MM.1S (cell line): ENCODE results near the gene LCTL.
"Not testable (repeated sequence)": the region's sequence is repeated elsewhere in the genome, so short reads cannot be mapped to it uniquely, and the experiment has no call there.

Source experiments
- DNase-seq: peaks from one replicate; pipeline ENCODE4 v3.0.0-alpha.2; 2015
- H2AFZ ChIP-seq: fragments of 300-600 bp; sonication (generic); 2 replicates; pipeline ENCODE4 v1.6.0; 2016; ENCODE audit warnings: antibody characterized with exemption, low read length
- H3F3A ChIP-seq: fragments of 300-600 bp; sonication (generic); 2 replicates; pipeline ENCODE4 v1.6.1; 2016; ENCODE audit warnings: mild to moderate bottlenecking, antibody characterized with exemption, low read length, moderate library complexity, mixed read lengths; ENCODE audit not compliant: insufficient read depth
- H3K27ac ChIP-seq: fragments of 300-600 bp; sonication (generic); 2 replicates; pipeline ENCODE4 v1.5.1; 2016; ENCODE audit warnings: mild to moderate bottlenecking, low read length
- H3K27me3 ChIP-seq: fragments of 300-600 bp; sonication (generic); replicated peaks from 2 replicates; pipeline ENCODE4 v1.6.0; 2016; ENCODE audit warnings: low read length; ENCODE audit not compliant: insufficient read depth
- H3K36me3 ChIP-seq: fragments of 300-600 bp; sonication (generic); replicated peaks from 2 replicates; pipeline ENCODE4 v1.6.1; 2016; ENCODE audit warnings: mild to moderate bottlenecking, low read length, mixed read lengths; ENCODE audit not compliant: insufficient read depth
- H3K4me1 ChIP-seq: fragments of 300-600 bp; sonication (generic); 2 replicates; pipeline ENCODE4 v1.6.1; 2016; ENCODE audit warnings: low read length, mixed read lengths
- H3K4me2 ChIP-seq: fragments of 300-600 bp; sonication (generic); 2 replicates; pipeline ENCODE4 v1.6.0; 2016; ENCODE audit warnings: low read depth, low read length
- H3K4me3 ChIP-seq: fragments of 300-600 bp; sonication (generic); 2 replicates; pipeline ENCODE4 v1.5.1; 2016; ENCODE audit warnings: low read length, mixed read lengths
- H3K79me2 ChIP-seq: fragments of 300-600 bp; sonication (generic); 2 replicates; pipeline ENCODE4 v1.6.1; 2016; ENCODE audit warnings: mixed run types, low read length, mixed read lengths
- H3K9ac ChIP-seq: fragments of 300-600 bp; sonication (generic); 2 replicates; pipeline ENCODE4 v1.6.1; 2016; ENCODE audit warnings: low read length, mixed read lengths
- H3K9me2 ChIP-seq: fragments of 300-600 bp; sonication (generic); replicated peaks from 2 replicates; pipeline ENCODE4 v1.6.1; 2016; ENCODE audit warnings: mild to moderate bottlenecking, low read length, mixed read lengths; ENCODE audit not compliant: insufficient read depth
- H3K9me3 ChIP-seq: fragments of 300-600 bp; sonication (generic); replicated peaks from 2 replicates; pipeline ENCODE4 v1.6.1; 2016; ENCODE audit warnings: mild to moderate bottlenecking, low read length, mixed read lengths; ENCODE audit not compliant: insufficient read depth
- H4K20me1 ChIP-seq: fragments of 300-600 bp; sonication (generic); 2 replicates; pipeline ENCODE4 v1.6.1; 2016; ENCODE audit warnings: mild to moderate bottlenecking, low read length, moderate library complexity, mixed read lengths; ENCODE audit not compliant: insufficient read depth
- EZH2 ChIP-seq: fragments of 300-600 bp; sonication (generic); optimal IDR thresholded peaks from 2 replicates; pipeline ENCODE3; 2017; ENCODE audit warnings: low read depth, mild to moderate bottlenecking, antibody characterized with exemption, low read length, mixed read lengths
- EZH2phosphoT487 ChIP-seq: fragments of 300-600 bp; sonication (generic); IDR thresholded peaks from 2 replicates; pipeline ENCODE4 v1.6.1; 2018; ENCODE audit warnings: antibody characterized with exemption, low read length
- TF ChIP-seq, protein P1 (sequence below): fragments of 300-600 bp; sonication (generic); IDR thresholded peaks from 2 replicates; pipeline ENCODE4 v1.5.1; 2016; ENCODE audit warnings: antibody characterized with exemption, low read length, mixed read lengths

The LCTL gene

DNA sequence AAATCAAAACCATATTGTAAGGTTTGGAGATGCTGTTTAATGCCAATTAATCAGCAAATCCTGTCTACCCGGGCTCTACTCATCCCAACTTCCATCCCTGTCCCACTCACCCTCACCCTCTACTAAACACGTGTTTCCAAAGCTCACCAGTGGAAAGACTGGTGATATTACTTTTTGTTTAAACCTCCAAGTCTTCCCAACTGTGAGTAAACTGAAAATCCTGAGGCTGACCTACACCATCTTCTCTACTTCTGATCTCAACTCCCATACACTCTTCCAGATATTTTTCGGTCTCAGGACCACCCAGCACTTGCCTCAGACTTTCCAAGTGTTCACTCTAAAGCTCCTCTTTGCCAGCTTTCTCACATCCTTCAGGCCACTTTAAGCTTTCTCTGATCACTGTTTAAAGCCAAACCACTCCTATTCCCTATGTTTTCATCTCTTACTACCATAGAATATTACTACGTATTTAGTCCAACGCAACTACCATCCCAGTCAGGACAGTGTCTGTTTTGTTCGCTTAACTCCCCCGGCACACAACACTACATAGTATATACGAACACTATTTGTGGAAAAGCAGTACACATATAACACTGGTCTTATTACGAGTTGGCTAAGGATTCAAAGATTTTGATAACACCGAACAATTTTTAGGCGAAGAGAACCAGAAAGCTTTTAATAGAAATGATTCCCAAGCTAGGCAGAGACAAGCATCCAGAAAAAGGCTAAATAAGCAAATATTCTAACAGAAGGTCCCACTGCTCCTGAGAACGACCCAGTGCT is 61.8 kb downstream of the LCTL start:
- H3K4me3 ChIP-seq = peak overlapping the region; percentile 94
- peak overlapping the region; percentile 79 for H3K4me2 ChIP-seq
- no peaks in the 10 kb centered on the region for H3K9me3 ChIP-seq
- no peak for DNase-seq
- H3K27ac ChIP-seq = peak overlapping the region; percentile 94; the same call in 1 of the 2 replicates
- peaks cover 9% of the 10 kb centered on the region for H4K20me1 ChIP-seq
- TF ChIP-seq, protein P1, sequence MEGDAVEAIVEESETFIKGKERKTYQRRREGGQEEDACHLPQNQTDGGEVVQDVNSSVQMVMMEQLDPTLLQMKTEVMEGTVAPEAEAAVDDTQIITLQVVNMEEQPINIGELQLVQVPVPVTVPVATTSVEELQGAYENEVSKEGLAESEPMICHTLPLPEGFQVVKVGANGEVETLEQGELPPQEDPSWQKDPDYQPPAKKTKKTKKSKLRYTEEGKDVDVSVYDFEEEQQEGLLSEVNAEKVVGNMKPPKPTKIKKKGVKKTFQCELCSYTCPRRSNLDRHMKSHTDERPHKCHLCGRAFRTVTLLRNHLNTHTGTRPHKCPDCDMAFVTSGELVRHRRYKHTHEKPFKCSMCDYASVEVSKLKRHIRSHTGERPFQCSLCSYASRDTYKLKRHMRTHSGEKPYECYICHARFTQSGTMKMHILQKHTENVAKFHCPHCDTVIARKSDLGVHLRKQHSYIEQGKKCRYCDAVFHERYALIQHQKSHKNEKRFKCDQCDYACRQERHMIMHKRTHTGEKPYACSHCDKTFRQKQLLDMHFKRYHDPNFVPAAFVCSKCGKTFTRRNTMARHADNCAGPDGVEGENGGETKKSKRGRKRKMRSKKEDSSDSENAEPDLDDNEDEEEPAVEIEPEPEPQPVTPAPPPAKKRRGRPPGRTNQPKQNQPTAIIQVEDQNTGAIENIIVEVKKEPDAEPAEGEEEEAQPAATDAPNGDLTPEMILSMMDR = no peak
- TF ChIP-seq EZH2 = no peak
- TF ChIP-seq EZH2phosphoT487 = no peak
- H3K79me2 ChIP-seq = peaks cover 83% of the 10 kb centered on the region
- H3K4me1 ChIP-seq = peaks cover 18% of the 10 kb centered on the region
- H3K9me2 ChIP-seq = no peaks in the 10 kb centered on the region
- H2AFZ ChIP-seq = no peak overlapping the region
- peak overlapping the region; percentile 92 for H3K9ac ChIP-seq
- H3K36me3 ChIP-seq = peaks cover 27% of the 10 kb centered on the region; the same call in 1 of the 2 replicates
- H3K27me3 ChIP-seq = no peaks in the 10 kb centered on the region
- peaks cover 59% of the 10 kb centered on the region for H3F3A ChIP-seq

DNA sequence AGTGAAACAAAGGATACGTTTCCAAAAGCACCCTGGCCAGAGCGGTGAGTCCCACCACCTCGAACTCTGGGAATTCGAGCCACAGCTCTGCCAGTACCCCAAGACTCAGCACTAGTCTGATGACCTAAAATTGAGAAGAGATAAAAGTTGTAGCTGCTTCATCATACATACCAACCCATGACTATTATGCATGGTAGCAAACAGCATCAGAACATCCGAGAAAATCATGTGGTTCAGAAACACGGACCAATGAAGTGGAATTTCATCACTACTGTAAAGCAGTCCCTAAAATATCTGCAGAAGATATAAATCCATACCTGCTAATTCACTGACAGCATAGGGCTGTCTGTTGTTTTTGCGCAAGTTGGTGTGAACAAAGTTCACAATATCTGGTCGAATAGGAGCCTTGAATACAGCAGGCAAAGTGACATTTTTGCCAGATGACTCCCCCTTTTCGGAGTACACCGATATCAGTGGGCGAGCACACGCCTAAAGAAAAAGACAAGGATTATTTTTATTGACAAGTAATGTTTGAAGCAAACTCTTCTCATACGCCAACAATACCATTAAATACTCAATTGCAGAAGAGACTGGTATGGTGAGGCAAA is 62.7 kb downstream of the LCTL start:
- Histone ChIP-seq H3K27ac (peak overlapping the region; percentile 94; the same call in 1 of the 2 replicates), H3K36me3 (peaks cover 27% of the 10 kb centered on the region; the same call in 1 of the 2 replicates), H3K4me3 (peak overlapping the region; percentile 94), H3F3A (peaks cover 67% of the 10 kb centered on the region), H3K9ac (peak overlapping the region; percentile 92), H3K79me2 (peaks cover 76% of the 10 kb centered on the region), H4K20me1 (peaks cover 16% of the 10 kb centered on the region), H3K4me1 (peaks cover 23% of the 10 kb centered on the region), H3K4me2 (peak overlapping the region; percentile 79)
- H2AFZ ChIP-seq, H3K9me2 ChIP-seq, H3K9me3 ChIP-seq, H3K27me3 ChIP-seq, DNase-seq: not testable (repeated sequence)

DNA sequence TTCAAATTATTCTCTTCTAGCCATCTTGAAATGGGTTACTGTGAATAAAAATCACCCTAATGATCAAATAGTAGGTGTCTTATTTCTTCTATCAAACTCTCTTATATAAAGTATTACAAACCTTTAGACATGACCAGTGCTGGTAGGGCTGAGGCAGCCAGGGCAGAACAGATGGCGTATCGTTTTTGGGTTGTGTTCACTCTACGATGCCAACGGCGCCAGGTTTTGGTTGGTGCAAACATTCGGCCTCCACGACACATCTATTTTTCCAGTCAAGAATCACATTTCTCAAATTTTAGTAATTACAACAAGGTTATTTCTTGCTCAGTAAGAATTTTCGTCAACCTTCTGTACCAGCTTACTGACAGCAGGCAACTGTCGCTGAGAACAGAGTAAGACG is 63.3 kb downstream of the LCTL start:
- Histone ChIP-seq H3K9me3 (no peaks in the 10 kb centered on the region), H3K9ac (peak overlapping the region; percentile 92; the same call in 1 of the 2 replicates), H3K4me3 (peak overlapping the region; percentile 94), H3F3A (peaks cover 72% of the 10 kb centered on the region), H3K9me2 (no peaks in the 10 kb centered on the region), H3K36me3 (peaks cover 27% of the 10 kb centered on the region; the same call in 1 of the 2 replicates), H3K4me2 (peak overlapping the region; percentile 79), H3K79me2 (peaks cover 70% of the 10 kb centered on the region), H2AFZ (no peak overlapping the region), H3K4me1 (peaks cover 25% of the 10 kb centered on the region), H4K20me1 (peaks cover 16% of the 10 kb centered on the region), H3K27me3 (no peaks in the 10 kb centered on the region), H3K27ac (no peak overlapping the region; the same call in 1 of the 2 replicates)
- TF ChIP-seq, protein P1 = no peak
- no peak for TF ChIP-seq EZH2phosphoT487
- TF ChIP-seq EZH2 = no peak
- DNase-seq = no peak

DNA sequence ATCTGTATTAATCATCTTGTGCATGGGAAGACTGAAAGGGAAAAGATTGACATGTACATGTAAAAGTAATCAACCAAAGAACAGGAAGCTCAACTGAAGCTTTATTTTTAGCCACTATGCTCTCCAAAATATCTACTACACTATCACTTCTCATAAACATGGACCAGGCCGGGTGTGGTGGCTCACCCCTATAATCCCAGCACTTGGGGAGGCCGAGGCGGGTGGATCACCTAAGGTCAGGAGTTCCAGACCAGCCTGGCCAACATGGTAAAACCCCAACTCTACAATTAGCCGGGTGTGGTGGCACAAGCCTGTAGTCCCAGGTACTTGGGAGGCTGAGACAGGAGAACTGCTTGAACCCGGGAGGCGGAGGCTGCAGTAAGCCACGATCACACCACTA is 65.5 kb downstream of the LCTL start:
- H3K27ac ChIP-seq = not testable (repeated sequence)

More for the DNA sequence above, 65.5 kb downstream of the LCTL start:
- not testable (repeated sequence) for H3K9me2 ChIP-seq, H3K4me3 ChIP-seq, H3K27me3 ChIP-seq, H3K9ac ChIP-seq, DNase-seq, H3K9me3 ChIP-seq, H2AFZ ChIP-seq, H3K4me2 ChIP-seq
- Histone ChIP-seq H3K4me1 (peaks cover 21% of the 10 kb centered on the region), H3K79me2 (peaks cover 72% of the 10 kb centered on the region), H4K20me1 (peaks cover 16% of the 10 kb centered on the region), H3F3A (peaks cover 77% of the 10 kb centered on the region), H3K36me3 (peaks cover 27% of the 10 kb centered on the region; the same call in 1 of the 2 replicates)
